ENCODE measurements around the gene DICER1.

DNA sequence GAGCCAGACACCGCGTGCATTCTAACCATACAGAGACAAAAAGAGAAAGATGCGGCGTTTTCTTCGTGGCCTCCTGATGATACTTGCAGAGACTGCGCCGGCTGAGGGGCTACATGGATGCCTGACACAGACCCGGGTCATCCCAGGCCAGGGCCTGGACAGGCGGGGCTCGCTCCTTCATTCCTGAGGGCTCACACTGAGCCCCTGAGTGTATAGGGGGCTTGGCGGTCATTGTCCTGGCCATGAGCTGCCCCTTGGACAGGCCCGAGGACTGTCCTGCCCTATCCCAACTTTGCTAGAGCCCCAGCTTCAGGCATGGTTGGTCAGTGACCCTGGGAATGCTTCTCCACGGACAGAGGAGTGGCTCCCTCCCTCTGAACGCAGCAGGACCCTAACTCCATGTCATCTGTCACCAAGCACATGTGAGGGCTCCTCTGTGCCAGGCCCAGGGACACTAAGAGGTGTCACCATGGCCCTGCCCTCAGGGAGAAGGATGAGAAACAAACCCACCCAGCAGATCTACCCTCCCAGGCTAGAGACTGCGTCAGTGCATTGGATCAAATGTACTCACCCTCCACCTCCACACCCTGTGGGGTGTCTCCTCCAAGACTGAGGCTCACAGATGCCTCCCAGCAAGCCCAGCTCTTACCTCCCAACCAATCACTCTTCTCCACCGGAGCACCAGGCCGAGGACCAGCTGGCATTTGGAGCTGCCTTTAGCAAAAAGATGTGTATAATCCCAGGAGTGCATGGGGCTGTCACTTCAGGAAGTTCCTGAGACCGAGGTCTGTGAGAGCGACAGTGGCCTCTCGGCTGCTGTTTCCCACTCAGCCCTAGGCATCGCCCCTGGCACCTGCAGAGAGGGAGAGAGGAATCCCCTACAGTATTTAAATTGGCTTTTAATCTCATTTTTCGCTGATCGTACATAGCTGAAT lies 102.7 kb downstream of the DICER1 start:
- TF ChIP-seq, protein P1, sequence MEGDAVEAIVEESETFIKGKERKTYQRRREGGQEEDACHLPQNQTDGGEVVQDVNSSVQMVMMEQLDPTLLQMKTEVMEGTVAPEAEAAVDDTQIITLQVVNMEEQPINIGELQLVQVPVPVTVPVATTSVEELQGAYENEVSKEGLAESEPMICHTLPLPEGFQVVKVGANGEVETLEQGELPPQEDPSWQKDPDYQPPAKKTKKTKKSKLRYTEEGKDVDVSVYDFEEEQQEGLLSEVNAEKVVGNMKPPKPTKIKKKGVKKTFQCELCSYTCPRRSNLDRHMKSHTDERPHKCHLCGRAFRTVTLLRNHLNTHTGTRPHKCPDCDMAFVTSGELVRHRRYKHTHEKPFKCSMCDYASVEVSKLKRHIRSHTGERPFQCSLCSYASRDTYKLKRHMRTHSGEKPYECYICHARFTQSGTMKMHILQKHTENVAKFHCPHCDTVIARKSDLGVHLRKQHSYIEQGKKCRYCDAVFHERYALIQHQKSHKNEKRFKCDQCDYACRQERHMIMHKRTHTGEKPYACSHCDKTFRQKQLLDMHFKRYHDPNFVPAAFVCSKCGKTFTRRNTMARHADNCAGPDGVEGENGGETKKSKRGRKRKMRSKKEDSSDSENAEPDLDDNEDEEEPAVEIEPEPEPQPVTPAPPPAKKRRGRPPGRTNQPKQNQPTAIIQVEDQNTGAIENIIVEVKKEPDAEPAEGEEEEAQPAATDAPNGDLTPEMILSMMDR (IDR thresholded peaks at IDR 0.05; ENCODE audit: low read length), result no peak
- TF ChIP-seq EZH2 (optimal IDR thresholded peaks at IDR 0.05; ENCODE audit: low read depth, low read length), result no peak

Data from MM.1S (cell line).